Measurements from ENCODE around the gene FXYD2.

Gene FXYD2

DNA sequence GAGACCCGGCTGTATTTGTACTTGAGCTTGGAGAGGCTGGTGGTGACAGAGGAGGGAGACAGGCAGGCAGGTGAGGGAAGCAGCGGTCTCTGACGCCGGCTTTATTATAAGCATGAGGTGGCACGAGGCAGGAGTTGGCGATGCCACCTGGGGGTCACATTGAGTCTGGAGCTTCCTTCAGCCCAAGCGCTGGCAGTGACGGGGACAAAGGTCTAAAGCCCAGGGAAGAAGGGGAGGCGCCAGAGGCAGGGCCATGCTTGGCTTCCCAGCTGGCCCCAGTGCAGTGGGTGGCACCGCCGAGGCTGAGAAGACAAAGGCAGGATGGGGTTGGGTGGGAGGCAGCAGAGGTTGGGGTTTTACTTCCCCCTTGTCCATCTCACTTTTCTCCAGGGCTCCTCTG lies 4.5 kb downstream of the FXYD2 start:
- TF ChIP-seq, protein P1, sequence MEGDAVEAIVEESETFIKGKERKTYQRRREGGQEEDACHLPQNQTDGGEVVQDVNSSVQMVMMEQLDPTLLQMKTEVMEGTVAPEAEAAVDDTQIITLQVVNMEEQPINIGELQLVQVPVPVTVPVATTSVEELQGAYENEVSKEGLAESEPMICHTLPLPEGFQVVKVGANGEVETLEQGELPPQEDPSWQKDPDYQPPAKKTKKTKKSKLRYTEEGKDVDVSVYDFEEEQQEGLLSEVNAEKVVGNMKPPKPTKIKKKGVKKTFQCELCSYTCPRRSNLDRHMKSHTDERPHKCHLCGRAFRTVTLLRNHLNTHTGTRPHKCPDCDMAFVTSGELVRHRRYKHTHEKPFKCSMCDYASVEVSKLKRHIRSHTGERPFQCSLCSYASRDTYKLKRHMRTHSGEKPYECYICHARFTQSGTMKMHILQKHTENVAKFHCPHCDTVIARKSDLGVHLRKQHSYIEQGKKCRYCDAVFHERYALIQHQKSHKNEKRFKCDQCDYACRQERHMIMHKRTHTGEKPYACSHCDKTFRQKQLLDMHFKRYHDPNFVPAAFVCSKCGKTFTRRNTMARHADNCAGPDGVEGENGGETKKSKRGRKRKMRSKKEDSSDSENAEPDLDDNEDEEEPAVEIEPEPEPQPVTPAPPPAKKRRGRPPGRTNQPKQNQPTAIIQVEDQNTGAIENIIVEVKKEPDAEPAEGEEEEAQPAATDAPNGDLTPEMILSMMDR (IDR thresholded peaks at IDR 0.05): no peak
- Histone ChIP-seq H3K27ac (no peak overlapping the region), H3K27me3 (peaks cover 0 to 25% of the 10 kb centered on the region in 2 donors), H3K4me3 (no peak overlapping the region), H3K4me1 (peaks cover 0 to 19% (median 4%) of the 10 kb centered on the region in 4 donors), H3K36me3 (no peaks in the 10 kb centered on the region), H3K9me3 (no peaks in the 10 kb centered on the region)
- intact Hi-C loops (cut with DNase I; ENCODE audit: low total_unique reads): loop anchor here (5.0 kb wide), 1 partner anchor 393 kb away; no protein-coding TSS in a partner anchor
- no peak for DNase-seq

DNA sequence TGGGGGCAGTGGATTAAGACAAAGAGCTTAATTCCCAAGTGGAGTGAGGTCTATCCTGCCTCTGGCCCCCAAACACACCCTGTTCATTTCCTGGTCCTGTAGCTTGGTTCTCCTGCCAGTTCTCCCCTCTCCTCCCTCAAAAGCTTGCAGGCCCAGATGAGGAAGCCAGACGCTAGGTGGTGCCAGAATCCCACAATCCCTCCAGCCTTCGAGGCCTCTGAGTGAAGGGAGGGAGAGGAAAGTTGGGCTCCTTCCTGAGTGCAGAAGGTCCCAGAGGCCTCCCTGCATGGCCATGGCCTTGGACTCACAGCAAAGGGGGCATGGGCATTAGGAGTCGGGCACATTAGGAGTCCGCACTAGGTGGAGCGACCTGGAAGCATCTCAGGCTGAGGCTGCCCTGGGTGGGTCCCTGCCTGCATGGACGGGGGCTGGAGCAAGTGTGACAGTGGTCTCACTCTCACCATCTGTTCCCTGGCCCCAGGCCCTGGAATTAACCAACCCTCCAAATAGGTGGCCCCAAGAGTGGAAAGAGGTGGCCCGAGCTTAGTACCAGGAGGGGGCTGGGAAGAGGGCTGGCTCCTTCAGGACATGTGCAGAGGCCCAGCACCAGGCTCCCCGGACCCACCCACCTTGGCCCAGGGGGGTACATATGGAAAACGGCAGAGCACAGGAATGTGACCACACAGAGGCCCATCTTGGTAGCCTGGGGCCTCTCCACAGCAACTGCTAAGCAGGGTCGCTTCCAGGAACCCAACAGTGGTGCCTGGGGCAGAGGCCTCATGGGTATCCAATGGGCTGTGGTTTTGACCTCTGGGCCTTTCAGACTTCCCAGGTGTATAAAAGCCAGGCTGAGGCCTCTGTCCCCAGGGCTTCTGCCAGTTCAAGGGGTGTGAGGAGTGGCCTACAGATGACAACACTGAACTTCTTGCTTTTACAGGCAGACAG lies 5.2 kb downstream of the FXYD2 start:
- H3K9me3 ChIP-seq: no peaks in the 10 kb centered on the region
- DNase-seq: peak in 1 of 2 donors; percentile 54
- intact Hi-C loops (cut with DNase I; ENCODE audit: low total_unique reads): loop anchor here (5.0 kb wide), 1 partner anchor 392 kb away; no protein-coding TSS in a partner anchor
- no peak overlapping the region for H3K4me3 ChIP-seq
- peaks cover 0 to 25% of the 10 kb centered on the region in 2 donors for H3K27me3 ChIP-seq
- H3K36me3 ChIP-seq: no peaks in the 10 kb centered on the region
- peaks cover 0 to 16% (median 4%) of the 10 kb centered on the region in 4 donors for H3K4me1 ChIP-seq
- TF ChIP-seq, protein P1 (IDR thresholded peaks at IDR 0.05): no peak
- H3K27ac ChIP-seq: no peak overlapping the region

DNA sequence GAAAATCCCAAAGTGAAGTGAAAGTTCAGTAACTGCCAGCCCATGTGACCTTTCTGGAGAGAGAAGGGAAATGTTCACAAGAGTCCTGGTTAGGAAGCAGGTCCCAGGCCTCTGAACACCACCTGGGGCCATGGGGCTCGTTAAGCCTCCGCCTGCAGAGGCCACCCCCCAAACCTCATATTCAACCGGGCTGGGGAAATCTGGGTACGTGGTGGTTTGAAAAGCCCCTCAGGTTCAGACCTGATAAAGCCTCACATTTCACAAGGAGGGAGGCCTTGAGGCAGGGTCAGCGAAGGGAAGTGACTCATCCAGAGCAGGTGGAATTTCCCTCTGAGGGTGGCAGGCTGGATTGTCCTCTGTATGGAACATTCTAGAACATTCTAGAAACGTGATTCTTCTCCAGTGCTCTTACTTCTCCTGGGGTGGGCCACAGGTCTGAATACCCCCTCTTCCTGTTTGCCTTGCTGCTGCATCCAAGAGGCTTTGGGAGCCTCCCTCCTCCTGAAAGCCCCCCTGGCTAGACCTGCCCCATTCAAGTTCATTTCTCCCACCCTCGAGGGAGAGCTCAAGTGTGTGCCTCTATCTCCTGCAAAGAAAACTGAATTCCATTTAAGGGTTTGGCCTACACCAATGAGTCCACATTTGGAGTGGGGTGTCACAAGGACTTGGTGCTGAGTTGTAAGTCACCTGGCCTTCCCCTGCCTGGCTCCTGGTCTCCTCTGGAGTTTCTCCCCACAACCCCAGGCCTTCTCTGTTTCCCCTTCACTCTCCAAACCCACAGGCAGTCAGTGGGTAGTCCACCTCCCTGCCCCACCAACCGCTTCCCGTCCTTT lies 6.3 kb downstream of the FXYD2 start:
- H3K27ac ChIP-seq: no peak overlapping the region
- H3K4me1 ChIP-seq: peaks cover 0 to 6% (median 4%) of the 10 kb centered on the region in 4 donors
- H3K27me3 ChIP-seq: peaks cover 0 to 25% of the 10 kb centered on the region in 2 donors
- no peak overlapping the region for H3K4me3 ChIP-seq
- H3K9me3 ChIP-seq: no peaks in the 10 kb centered on the region
- H3K36me3 ChIP-seq: no peaks in the 10 kb centered on the region
- TF ChIP-seq, protein P1 (IDR thresholded peaks at IDR 0.05): no peak
- no peak for DNase-seq
- intact Hi-C loops (cut with DNase I; ENCODE audit: low total_unique reads): no loop called here

DNA sequence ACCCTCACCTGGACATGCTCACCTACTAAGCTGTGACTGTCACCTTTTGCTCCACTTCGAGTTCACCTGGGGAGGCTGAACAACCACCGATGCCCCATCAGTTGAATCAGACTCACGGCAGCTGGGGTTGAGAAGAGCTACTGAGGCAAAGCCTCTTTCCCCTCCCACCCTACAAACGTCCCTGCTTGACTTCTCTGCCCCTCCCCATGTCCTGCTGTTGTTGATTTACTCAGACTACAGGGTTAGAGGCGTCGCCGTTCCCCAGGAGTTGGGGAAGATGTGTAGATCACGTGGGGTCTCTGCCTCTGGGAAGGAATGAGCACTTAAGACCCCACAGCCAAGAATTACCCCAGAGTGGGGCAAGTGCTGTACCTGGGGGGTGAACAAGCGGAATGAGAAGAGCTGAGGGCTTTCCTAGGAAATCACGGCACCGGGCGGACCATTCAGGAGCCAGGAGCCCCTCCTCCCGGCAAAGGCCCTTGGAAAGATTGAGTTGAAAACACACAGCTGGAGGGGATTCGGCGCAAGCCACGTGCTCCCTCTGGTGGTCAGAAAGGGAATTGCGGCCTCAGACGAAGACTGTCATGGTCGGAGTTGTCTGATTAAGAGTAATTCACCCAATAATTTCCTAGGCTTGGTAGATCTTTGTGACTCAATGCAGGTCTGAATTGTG lies 7.0 kb downstream of the FXYD2 start:
- Histone ChIP-seq H3K36me3 (no peaks in the 10 kb centered on the region), H3K27me3 (peaks cover 0 to 23% of the 10 kb centered on the region in 2 donors), H3K27ac (no peak overlapping the region), H3K9me3 (no peaks in the 10 kb centered on the region), H3K4me3 (no peak overlapping the region), H3K4me1 (peaks cover 0 to 6% (median 4%) of the 10 kb centered on the region in 4 donors)
- peak; percentile 79 to 84 for DNase-seq
- TF ChIP-seq, protein P1 (IDR thresholded peaks at IDR 0.05): peak; percentile 91 to 99
- intact Hi-C loops (cut with DNase I; ENCODE audit: low total_unique reads): no loop called here

DNA sequence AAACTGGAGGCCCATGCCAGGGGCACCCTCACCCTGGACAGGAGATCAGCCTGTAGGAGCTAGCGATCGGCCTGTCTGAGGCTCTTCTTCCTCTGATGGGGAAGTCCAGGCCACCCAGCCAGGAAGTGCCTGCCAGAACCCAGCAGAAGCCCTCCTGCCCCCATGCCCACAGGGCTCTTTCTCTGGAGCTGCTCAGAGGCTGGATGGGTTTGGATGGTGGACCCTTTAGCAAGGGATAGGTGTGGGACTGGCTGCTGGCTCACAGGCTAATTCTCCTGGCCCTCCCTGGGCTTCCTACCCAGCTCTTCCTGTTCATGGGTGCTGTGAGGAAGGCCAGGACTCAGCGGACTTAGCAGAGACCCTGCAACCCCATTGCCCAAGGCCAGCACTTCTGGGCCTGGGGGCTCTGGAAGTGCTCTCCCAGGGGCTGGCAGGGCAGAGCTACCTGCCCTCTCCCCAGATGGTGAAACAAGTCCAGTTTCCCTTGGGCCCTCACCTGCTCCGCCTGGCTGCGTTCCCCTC lies 7.6 kb downstream of the FXYD2 start:
- Histone ChIP-seq H3K4me1 (peaks cover 0 to 6% (median 4%) of the 10 kb centered on the region in 4 donors), H3K36me3 (no peaks in the 10 kb centered on the region), H3K4me3 (no peak overlapping the region), H3K9me3 (no peaks in the 10 kb centered on the region), H3K27ac (no peak overlapping the region), H3K27me3 (peaks cover 0 to 18% of the 10 kb centered on the region in 2 donors)
- TF ChIP-seq, protein P1 (IDR thresholded peaks at IDR 0.05): no peak
- intact Hi-C loops (cut with DNase I; ENCODE audit: low total_unique reads): no loop called here
- no peak for DNase-seq

Measured in tibial artery (tissue), 4 donors.